ENCODE results near the gene PLPPR2. TPM values are rescaled to one million over a fixed set of nuclear protein-coding genes. Genes with fewer than 3 reads are reported as not detected.
"Not testable (repeated sequence)": the region's sequence is repeated elsewhere in the genome, so short reads cannot be mapped to it uniquely, and the experiment has no call there.

The PLPPR2 gene
- total RNA-seq, 1 donor, result 14.3 TPM

DNA sequence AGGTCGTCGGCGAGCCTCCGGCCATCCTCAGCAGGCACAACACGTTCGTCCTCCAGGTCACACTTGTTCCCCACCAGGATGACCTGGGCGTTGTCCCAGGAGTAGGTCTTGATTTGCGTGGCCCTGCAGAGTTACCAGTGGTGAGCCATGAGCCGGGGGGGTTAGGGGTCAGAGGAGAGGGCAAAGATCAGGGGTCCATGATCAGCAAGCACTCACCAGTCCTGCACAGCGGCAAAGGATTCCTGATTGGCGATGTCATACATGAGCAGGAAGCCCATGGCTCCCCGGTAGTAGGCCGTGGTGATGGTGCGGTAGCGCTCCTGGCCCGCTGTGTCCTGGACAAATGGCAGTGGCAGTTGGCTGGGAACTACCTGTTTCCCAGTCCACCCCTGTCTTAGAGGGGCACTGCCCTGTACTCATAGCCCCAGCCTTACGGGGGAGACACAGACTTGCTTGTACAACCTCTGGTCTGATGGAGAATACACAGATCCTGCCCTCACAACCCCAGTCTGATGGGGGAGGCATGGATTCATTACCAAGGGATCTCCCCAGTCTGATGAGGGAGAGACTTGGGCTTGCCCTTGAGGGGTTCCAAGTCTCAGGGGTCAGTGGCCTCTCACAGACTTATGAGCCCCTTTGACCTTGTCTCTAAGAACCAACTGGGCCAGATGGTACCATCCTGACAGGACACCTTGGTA lies 19.6 kb upstream of the PLPPR2 start:
- no peak for DNase-seq (ENCODE audit: low read depth)
- no peak overlapping the region for H3K4me3 ChIP-seq (ENCODE audit: low read depth, low read length)
- TF ChIP-seq, protein P1, sequence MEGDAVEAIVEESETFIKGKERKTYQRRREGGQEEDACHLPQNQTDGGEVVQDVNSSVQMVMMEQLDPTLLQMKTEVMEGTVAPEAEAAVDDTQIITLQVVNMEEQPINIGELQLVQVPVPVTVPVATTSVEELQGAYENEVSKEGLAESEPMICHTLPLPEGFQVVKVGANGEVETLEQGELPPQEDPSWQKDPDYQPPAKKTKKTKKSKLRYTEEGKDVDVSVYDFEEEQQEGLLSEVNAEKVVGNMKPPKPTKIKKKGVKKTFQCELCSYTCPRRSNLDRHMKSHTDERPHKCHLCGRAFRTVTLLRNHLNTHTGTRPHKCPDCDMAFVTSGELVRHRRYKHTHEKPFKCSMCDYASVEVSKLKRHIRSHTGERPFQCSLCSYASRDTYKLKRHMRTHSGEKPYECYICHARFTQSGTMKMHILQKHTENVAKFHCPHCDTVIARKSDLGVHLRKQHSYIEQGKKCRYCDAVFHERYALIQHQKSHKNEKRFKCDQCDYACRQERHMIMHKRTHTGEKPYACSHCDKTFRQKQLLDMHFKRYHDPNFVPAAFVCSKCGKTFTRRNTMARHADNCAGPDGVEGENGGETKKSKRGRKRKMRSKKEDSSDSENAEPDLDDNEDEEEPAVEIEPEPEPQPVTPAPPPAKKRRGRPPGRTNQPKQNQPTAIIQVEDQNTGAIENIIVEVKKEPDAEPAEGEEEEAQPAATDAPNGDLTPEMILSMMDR (IDR thresholded peaks at IDR 0.05; ENCODE audit: insufficient read depth, low read length), result no peak

DNA sequence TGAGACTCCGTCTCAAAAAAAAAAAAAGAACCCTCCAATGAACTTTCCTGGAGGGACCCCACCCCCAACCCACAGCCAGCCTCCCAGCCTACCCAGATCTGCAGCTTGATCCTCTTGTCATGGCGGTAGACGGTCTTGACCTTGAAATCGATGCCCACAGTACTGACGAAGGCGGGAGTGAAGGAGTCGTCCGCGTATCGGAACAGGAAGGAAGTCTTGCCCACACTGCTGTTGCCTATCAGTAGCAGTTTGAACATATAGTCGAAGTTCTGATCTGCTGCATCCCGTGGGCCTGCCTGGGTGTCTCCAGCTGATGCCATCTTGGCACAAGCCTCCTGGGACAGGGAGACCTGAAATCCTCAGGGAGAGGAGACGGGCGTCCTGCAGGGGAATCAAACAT lies 18.2 kb upstream of the PLPPR2 start:
- TF ChIP-seq, protein P1 (IDR thresholded peaks at IDR 0.05; ENCODE audit: insufficient read depth, low read length), result no peak
- H3K4me3 ChIP-seq (ENCODE audit: low read depth, low read length), result no peak overlapping the region
- no peak for DNase-seq (ENCODE audit: low read depth)

- TF ChIP-seq, protein P1 (IDR thresholded peaks at IDR 0.05; ENCODE audit: insufficient read depth, low read length), result no peak
- DNase-seq (ENCODE audit: low read depth), result no peak
- H3K4me3 ChIP-seq (ENCODE audit: low read depth, low read length), result no peak overlapping the region
Observed at GRCh38 chr19:11338121-11338520, 17.1 kb upstream of the PLPPR2 start.

DNA sequence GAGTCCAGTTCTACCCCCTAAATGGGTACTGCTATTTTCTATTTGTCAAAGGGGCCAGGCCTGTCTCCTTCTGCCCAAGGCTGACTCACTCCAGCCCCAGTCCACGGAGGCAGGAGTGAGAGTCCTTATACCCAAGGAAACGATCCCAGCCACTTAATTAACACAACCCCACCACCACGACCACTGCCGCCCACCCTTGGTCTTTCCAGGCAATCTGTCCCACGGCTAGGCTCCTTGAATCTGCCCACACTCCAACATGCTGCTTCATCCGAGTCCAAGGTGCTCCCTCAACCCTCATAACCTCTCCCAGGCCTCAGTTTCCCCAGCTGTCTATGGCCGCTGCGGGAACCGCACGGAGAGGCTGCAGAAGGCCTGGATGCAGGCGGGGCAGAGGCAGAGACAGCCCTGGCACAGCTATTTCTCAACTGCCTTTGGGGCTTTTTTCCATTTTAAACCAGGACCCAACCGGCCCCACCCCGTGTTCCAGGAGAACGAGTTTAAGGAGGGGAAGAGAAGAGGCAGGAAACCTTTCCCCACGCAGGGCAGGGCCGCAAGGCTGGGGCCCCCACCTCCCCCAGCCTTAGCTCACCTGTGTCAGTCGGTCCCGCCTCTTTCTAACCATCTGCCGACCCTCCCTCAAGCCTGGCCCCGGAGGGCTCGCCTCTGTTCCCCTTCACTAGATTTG lies 16.5 kb upstream of the PLPPR2 start:
- TF ChIP-seq, protein P1 (IDR thresholded peaks at IDR 0.05; ENCODE audit: insufficient read depth, low read length), result no peak
- peak overlapping the region; percentile 82 for H3K4me3 ChIP-seq (ENCODE audit: low read depth, low read length)
- DNase-seq (ENCODE audit: low read depth), result no peak

GRCh38 chr19:11339254-11340098 lies 15.8 kb upstream of the PLPPR2 start, which contains the start of gene RAB3D:
TSS of gene RAB3D (minus strand) at chr19:11339657. CDS start at chr19:11337399, 2,258 bp downstream.
- peak within 1 kb of the TSS; percentile 82 for H3K4me3 ChIP-seq (ENCODE audit: low read depth, low read length)
- DNase-seq (ENCODE audit: low read depth), result peak; percentile 87
- TF ChIP-seq, protein P1 (IDR thresholded peaks at IDR 0.05; ENCODE audit: insufficient read depth, low read length), result no peak

DNA sequence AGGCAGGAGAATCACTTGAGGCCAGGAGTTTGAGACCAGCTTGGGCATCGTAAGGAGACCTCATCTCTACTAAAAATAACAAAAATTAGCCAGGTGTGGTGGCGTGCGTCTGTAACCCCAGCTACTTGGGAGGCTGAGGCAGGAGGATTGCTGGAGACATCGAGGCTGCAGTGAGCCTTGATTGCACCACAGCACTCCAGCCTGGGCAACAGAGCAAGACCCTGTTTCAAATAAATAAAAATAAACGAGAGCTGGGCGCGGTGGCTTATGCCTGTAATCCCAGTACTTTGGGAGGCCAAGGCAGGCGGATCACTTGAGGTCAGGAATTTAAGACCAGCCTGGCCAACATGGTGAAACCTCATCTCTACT lies 15.1 kb upstream of the PLPPR2 start:
- not testable (repeated sequence) for DNase-seq (ENCODE audit: low read depth)
- peak overlapping the region; percentile 82 for H3K4me3 ChIP-seq (ENCODE audit: low read depth, low read length)

DNA sequence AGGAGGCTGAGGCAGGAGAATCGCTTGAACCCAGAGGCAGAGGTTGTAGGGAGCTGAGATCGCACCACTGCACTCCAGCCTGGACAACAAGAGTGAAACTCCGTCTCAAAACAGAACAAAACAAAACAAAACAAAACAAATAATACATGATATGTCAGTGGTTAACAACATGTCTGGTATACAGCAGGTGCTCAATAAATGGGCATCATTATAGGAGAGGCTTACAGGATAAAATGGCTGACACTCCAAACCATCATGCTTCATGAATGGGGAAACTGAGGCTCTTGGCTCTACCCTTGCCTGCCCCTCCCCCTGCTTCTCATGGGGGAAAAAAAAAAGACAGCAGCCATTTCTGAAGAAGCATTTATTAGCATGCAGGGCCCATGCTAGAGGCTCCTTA lies 12.8 kb upstream of the PLPPR2 start:
- DNase-seq (ENCODE audit: low read depth), result no peak
- no peak overlapping the region for H3K4me3 ChIP-seq (ENCODE audit: low read depth, low read length)
- TF ChIP-seq, protein P1 (IDR thresholded peaks at IDR 0.05; ENCODE audit: insufficient read depth, low read length), result no peak

Measured in fibroblast of the aortic adventitia (primary cell).